PC-9 (cell line): ENCODE results near the gene SNRPA1. TPM values are rescaled to one million over a fixed set of nuclear protein-coding genes. Genes with fewer than 3 reads are reported as not detected.

Experiments
- BruUV-seq: library from RNA; stranded (reverse); fragments of 400-500 nt; replicated peaks from 2 replicates; lab custom pipeline; 2021; lab: Mats Ljungman, UMichigan
- CTCF ChIA-PET: fragments of 300-600 bp; sonication (Branson Sonifier 250); formaldehyde crosslinking; loops from one replicate; lab custom pipeline; 2022; ENCODE audit warnings: antibody characterized with exemption; lab: Charles Lee
- POLR2A ChIA-PET: fragments of 300-600 bp; sonication (Branson Sonifier 250); formaldehyde crosslinking; loops from one replicate; lab custom pipeline; 2022; ENCODE audit warnings: antibody characterized with exemption; ENCODE audit not compliant: unreplicated experiment; lab: Charles Lee
- DNase-seq, 2 experiments: peaks; one replicate each; pipeline versions ENCODE4 v3.0.0 to v3.0.0-alpha.2; 2015 to 2022; ENCODE audit warnings: mixed read lengths in 1 of 2
- H2AFZ ChIP-seq: fragments of 200-600 bp; sonication (generic); 2 replicates; pipeline ENCODE4 v1.8.1; 2017; ENCODE audit warnings: antibody characterized with exemption
- H3F3A ChIP-seq: fragments of 200-600 bp; sonication (generic); 2 replicates; pipeline ENCODE4 v1.8.1; 2017; ENCODE audit warnings: antibody characterized with exemption, mild to moderate bottlenecking, low read depth; ENCODE audit not compliant: insufficient read depth
- H3K27ac ChIP-seq: fragments of 200-600 bp; sonication (generic); 2 replicates; pipeline ENCODE4 v1.6.1; 2016; ENCODE audit warnings: mixed run types
- H3K27me3 ChIP-seq: fragments of 200-600 bp; sonication (generic); 2 replicates; pipeline ENCODE4 v1.6.1; 2016; ENCODE audit warnings: low read depth, mixed run types; ENCODE audit not compliant: insufficient read depth
- H3K36me3 ChIP-seq: fragments of 200-600 bp; sonication (generic); 2 replicates; pipeline ENCODE4 v1.6.1; 2016; ENCODE audit warnings: low read depth, mixed run types
- H3K4me1 ChIP-seq: fragments of 200-600 bp; sonication (generic); replicated peaks from 2 replicates; pipeline ENCODE4 v1.6.1; 2016; ENCODE audit warnings: mixed run types; ENCODE audit not compliant: insufficient read depth
- H3K4me2 ChIP-seq: fragments of 200-600 bp; sonication (generic); 2 replicates; pipeline ENCODE4 v1.6.1; 2017; ENCODE audit warnings: mixed run types
- H3K4me3 ChIP-seq: fragments of 200-600 bp; sonication (generic); 2 replicates; pipeline ENCODE4 v1.6.1; 2016; ENCODE audit warnings: mixed run types
- H3K79me2 ChIP-seq: fragments of 200-600 bp; sonication (generic); 2 replicates; pipeline ENCODE4 v1.6.1; 2017; ENCODE audit warnings: low read depth, mixed run types
- H3K9me2 ChIP-seq: fragments of 200-600 bp; sonication (generic); 2 replicates; pipeline ENCODE4 v1.8.1; 2017; ENCODE audit warnings: mild to moderate bottlenecking; ENCODE audit not compliant: insufficient read depth
- H3K9me3 ChIP-seq: fragments of 200-600 bp; sonication (generic); 2 replicates; pipeline ENCODE4 v1.8.1; 2016; ENCODE audit warnings: low read depth; ENCODE audit not compliant: insufficient read depth
- H4K20me1 ChIP-seq: fragments of 200-600 bp; sonication (generic); 2 replicates; pipeline ENCODE4 v1.8.1; 2017; ENCODE audit not compliant: insufficient read depth
- CTCF ChIP-seq: fragments of 200-600 bp; sonication (generic); conservative IDR thresholded peaks from 2 replicates; pipeline ENCODE4 v1.6.1; 2017; ENCODE audit warnings: mixed run types, antibody characterized with exemption, mild to moderate bottlenecking, moderate library complexity
- EZH2 ChIP-seq: fragments of 200-600 bp; sonication (generic); IDR thresholded peaks from 2 replicates; pipeline ENCODE4 v1.8.0; 2017; ENCODE audit warnings: antibody characterized with exemption, low read depth
- intact Hi-C: fragments of 100-400 bp; cut with micrococcal nuclease; formaldehyde crosslinking; loops from one replicate; pipeline ENCODE4 v1.10.0; 2022; ENCODE audit not compliant: unreplicated experiment
- total RNA-seq: library from RNA; stranded (reverse); gene quantifications from 2 replicates; pipeline ENCODE4 v1.2.3, GENCODE V29; 2021

Gene SNRPA1
- total RNA-seq, 1 experiment from 2014 or later = 95.0 TPM

GRCh38 chr15:101275018-101275417, 20.0 kb downstream of the SNRPA1 start:
- BruUV-seq = no TSS peak
- peaks cover 24% of the 10 kb centered on the region for H3K79me2 ChIP-seq
- CTCF ChIA-PET = no interaction called here
- no peak for TF ChIP-seq EZH2
- no peak for TF ChIP-seq CTCF
- peaks cover 14% of the 10 kb centered on the region for H4K20me1 ChIP-seq
- H3K27ac ChIP-seq = no peak overlapping the region
- H3F3A ChIP-seq = peaks cover 27% of the 10 kb centered on the region; the same call in 1 of the 2 replicates
- peaks cover 29% of the 10 kb centered on the region for H3K36me3 ChIP-seq
- DNase-seq = no peak
- peaks cover 18% of the 10 kb centered on the region for H3K4me1 ChIP-seq
- H3K4me3 ChIP-seq = no peak overlapping the region
- H2AFZ ChIP-seq = no peak overlapping the region
- intact Hi-C loops = no loop called here
- POLR2A ChIA-PET = no interaction called here
- no peak overlapping the region for H3K4me2 ChIP-seq
- no peaks in the 10 kb centered on the region for H3K27me3 ChIP-seq
- no peaks in the 10 kb centered on the region for H3K9me3 ChIP-seq
- H3K9me2 ChIP-seq = no peaks in the 10 kb centered on the region

- H3K27me3 ChIP-seq = no peaks in the 10 kb centered on the region
- BruUV-seq = no TSS peak
- peaks cover 29% of the 10 kb centered on the region for H3K36me3 ChIP-seq
- POLR2A ChIA-PET = interaction anchor here (0.5 kb wide), 1 partner anchor 8 kb away, joined by 3 read pairs; no protein-coding TSS in a partner anchor
- H3K27ac ChIP-seq = no peak overlapping the region
- no peak overlapping the region for H2AFZ ChIP-seq
- H3K9me2 ChIP-seq = no peaks in the 10 kb centered on the region
- no peak overlapping the region for H3K4me2 ChIP-seq
- CTCF ChIA-PET = no interaction called here
- peaks cover 24% of the 10 kb centered on the region for H3K79me2 ChIP-seq
- no peaks in the 10 kb centered on the region for H3K9me3 ChIP-seq
- TF ChIP-seq EZH2 (no peak), CTCF (no peak)
- H3K4me1 ChIP-seq = peaks cover 18% of the 10 kb centered on the region
- peaks cover 14% of the 10 kb centered on the region for H4K20me1 ChIP-seq
- H3F3A ChIP-seq = peaks cover 22% of the 10 kb centered on the region; the same call in 1 of the 2 replicates
- intact Hi-C loops = no loop called here
- DNase-seq = no peak
- no peak overlapping the region for H3K4me3 ChIP-seq
Measured at GRCh38 chr15:101273534-101273933, 21.5 kb downstream of the SNRPA1 start.

- Histone ChIP-seq H3K27ac (no peak overlapping the region), H2AFZ (no peak overlapping the region), H3K4me2 (no peak overlapping the region), H4K20me1 (peaks cover 14% of the 10 kb centered on the region), H3K36me3 (peaks cover 29% of the 10 kb centered on the region), H3K4me3 (no peak overlapping the region), H3K79me2 (peaks cover 24% of the 10 kb centered on the region), H3K27me3 (no peaks in the 10 kb centered on the region), H3F3A (peaks cover 12% of the 10 kb centered on the region; the same call in 1 of the 2 replicates), H3K9me3 (no peaks in the 10 kb centered on the region), H3K4me1 (peaks cover 12% of the 10 kb centered on the region; the same call in 1 of the 2 replicates), H3K9me2 (no peaks in the 10 kb centered on the region)
- TF ChIP-seq EZH2 (no peak), CTCF (no peak)
- ChIA-PET CTCF (no interaction called here), POLR2A (no interaction called here)
- intact Hi-C loops = no loop called here
- BruUV-seq = no TSS peak
- DNase-seq = no peak
Measured at GRCh38 chr15:101272584-101272983, 22.5 kb downstream of the SNRPA1 start.
